ENCODE data around the gene LSG1.
A peak's percentile ranks its signal among the peaks of the same experiment; 100 is the strongest.

Gene LSG1

DNA sequence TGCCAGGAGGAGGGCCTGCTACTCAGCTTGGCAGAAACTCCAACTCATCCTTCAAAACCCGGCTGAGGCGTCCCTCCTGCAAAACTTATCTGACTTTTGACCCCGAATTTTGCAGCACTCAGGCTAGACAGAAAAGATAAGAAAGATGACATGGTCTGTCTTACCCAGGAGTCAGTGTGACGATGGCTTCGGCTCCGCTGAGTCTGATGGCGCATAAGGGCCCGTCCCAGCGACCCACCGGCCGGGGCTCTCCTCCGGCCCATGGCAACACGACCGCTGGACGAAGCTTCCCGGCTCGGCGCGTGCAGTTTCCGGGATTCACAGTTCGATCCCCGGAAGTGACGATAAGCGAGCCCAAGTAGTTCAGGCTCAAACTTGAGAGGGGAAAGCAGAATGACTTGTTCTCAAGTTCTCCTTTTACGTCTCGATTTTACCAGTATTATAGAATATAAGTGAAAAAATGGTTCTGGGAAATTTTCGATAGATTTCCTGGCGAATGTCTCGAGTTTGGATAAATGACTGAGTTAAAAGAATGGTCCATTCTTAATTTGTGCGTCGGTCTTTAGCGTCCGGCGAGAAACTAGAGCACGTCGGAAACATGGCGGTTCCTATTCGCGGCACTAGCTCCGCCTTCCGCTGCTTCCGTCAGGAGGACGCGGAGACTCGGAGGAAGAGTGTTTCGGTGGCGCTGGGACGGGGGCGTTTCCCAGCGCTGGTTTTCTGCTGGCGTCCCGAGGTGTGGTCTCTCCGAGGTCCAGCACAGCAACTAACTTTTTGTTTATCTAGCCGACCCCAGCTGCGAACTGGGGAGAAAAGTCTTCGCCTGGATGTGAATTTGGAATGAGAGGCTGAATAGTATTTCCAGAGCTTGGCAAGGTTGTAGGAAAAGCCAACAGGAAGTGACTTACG is at the start of gene LSG1:
Gene LSG1, minus strand, starts transcription at position 292 of the 909 bp plus-strand sequence. Its CDS starts 29 bp downstream, at position 263.
- DNase-seq (ENCODE audit: low spot score) = peak; percentile 95

DNA sequence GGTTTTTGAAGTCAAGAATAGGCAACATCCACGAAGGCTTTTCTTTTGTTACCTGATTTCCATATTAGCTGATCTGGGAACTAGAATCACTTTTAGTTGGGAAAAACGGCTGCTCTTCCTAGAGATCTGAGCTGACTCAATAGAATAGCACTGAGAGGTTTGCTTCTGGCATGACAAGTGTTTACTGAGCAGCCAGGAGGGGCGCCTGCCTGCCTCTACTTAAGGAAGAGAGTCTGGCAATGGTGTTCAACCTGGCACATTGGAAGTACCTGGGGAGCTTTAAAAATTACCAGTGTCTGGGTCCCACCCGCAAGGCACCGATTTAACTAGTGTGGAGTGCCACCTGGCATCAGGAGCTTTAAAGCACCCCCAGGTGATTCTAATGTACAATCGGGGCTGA is 48.1 kb upstream of the LSG1 start:
- no peak for DNase-seq (ENCODE audit: low spot score)

DNA sequence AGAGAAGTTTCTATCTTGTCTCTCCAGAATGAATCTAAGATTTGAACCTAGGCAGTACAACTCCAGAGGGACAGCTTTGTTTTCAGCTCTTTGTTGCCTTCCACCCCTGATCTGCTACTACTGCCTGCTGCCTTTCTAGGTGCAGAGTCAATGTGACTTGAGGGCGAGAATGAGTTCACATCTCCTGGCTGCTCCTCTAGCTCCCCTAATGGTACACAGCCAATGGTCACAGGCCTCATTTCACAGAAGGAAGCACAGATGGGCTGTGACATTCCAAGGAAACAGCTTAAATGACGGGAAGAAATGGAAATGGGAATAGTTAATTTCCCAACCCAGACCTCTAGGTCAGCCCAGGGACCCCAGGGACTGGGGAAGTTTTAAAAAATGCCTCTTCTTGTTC is 46.1 kb upstream of the LSG1 start:
- no peak for DNase-seq (ENCODE audit: low spot score)

DNA sequence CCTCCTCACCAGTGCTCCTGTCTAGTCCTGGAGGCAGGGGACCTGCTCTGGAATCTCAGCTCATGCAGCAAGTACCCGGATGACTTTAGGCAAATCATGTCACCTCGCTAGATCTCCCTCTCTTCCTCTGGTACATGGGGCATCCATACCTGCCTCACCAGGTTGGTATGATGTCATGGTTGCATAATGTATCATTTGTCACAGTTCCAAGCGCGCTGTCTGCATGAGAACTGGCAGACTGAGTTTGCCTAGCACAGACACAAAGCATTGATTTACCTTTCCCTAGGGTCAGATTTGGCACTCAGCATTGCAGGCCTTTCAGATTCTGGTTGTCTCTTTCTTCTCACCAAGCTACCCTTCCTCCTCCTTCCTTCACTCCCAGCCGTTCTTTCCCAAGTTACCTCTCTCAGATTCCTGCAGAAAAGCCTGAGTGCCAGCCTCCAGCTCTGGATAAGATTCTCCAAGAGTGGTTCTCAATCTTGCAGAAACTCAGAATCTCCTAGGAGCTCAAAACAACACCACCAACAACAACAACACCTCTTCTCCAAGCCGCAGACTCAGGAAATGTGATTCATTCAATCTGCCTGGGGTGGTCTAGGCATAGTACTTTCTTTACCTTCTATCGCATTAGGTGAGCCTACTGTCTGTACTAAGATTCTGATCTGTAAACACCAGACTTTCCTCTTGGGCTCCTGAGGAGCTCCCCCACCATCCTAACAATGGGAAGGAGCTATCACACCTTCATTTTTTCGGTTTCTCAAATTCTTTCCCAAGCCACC is 43.2 kb upstream of the LSG1 start:
- DNase-seq (ENCODE audit: low spot score) = no peak

DNA sequence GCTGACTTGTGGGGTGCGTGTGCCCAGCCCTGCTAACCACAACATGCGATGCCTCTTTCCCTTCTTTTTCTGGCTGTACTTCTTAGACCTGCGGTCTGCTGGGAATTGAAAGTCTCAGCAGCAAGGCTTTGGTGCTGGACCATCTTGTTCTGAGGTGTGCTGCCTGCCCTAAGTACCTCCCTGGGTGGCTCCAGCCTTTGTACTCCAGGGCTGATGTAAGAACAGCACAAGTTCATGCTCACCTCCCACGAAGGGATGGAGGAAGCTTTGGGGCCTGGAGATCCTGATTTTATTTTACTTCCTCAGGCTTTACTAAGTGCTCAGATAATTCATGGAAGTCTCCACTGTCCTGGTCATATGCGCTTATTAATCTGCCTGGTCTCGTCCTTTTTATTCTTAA is 42.6 kb upstream of the LSG1 start:
- no peak for DNase-seq (ENCODE audit: low spot score)

DNA sequence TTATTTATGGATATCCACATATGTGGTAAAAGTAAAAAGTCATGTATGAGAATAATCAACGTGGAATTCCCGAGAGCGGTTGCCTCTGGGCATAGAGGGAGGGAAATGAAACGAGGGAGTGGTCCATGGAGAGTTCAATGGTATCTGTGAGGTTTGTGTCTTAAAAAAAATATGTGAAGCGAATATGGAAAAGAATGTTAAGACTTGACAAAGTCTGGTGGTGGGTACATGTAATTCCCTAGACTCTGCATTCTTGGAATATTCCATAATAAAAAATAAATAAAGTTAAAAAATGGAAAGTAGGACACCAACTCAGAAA is 42.1 kb upstream of the LSG1 start:
- DNase-seq (ENCODE audit: low spot score) = no peak

DNA sequence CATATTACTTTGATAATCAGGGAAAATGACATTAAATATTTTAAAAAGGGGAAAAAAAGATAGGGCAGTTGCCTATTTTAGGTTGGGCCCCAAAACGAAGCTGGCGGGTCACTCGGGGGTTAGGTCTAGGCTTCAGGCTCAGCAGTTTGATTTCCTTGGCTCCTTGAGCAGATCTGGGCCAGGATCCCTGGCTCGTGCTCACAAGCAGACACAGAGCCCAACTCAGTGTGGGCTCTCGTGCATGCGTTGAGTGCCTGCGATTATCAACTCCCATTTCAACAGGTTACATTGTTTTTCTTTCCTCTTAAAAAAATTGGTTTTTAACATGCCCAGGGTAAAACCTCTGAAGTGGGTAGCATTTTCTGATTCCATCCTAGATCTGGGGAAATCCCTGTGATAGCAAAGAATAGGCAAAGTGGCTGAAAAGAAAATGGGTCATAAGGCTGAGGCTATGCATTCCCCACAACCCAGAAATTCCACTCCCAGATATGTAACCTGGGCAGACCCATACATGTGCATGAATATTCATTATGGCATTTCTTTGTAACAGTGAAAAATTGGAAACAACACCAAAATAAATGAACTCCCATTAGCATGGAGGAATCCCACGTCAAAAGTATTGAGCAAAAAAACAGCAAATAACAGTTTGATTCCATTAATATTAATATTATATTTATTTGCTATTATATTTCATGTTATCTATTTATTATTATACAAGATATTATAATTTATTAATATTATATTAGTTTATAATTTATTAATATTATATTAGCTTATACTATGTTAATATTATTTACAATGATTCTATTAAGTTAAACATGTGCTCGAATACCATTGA is 41.5 kb upstream of the LSG1 start:
- no peak for DNase-seq (ENCODE audit: low spot score)

DNA sequence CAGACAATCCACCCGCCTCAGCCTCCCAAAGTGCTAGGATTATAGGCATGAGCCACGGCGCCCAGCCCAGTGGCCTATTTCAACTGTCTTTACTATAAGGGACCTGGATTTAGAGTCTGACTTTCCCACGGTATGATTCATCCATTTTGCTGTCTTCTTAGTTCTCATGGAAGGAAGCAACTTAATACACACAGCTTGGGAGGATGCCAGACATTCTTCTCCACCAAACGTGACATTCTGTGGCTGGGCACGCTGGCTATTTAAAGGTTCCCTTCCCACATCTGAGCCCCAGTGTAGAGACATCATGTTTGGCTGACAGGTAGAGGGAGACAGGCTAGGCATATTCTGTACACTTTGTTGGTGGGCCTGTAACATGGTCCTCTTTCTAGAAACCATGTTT is 39.9 kb upstream of the LSG1 start:
- peak; percentile 99 for DNase-seq (ENCODE audit: low spot score)

DNA sequence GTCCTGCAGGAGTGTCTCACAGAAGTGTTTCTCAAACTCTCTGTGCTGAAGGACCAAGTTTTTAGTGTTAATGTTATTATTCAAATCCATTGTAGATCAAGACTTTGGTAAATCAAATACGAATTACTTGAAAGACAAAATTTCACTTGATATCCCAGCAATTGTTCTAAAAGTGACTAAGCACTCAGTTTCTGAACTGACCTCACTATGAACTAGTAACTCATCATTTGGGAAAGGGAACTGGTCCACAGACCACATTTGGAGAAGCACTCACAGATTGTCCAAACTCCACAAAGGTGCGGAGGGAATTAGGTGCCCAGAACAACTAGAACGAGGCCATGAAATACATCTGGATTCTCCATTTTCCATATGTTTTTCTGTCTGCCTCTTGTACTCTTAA is 39.3 kb upstream of the LSG1 start:
- DNase-seq (ENCODE audit: low spot score) = no peak

DNA sequence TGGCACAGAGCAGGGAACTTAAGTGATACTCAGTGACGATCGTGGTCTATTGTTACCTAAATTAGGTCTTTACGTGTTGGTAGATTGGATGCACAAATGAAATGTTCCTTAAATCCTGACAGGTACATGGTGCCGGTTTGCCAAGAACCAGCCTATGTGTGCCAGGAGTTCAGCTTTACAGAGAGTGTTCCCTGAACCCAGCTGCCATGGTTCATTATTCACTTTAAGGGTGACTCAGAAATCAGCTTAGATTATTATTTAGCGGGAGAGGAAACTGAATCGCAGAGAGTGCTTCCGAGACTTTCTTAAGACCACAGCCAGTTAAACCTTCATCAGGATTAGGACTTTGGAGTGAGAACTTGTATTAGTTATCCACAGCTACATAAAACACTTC is 35.2 kb upstream of the LSG1 start:
- DNase-seq (ENCODE audit: low spot score) = no peak

DNA sequence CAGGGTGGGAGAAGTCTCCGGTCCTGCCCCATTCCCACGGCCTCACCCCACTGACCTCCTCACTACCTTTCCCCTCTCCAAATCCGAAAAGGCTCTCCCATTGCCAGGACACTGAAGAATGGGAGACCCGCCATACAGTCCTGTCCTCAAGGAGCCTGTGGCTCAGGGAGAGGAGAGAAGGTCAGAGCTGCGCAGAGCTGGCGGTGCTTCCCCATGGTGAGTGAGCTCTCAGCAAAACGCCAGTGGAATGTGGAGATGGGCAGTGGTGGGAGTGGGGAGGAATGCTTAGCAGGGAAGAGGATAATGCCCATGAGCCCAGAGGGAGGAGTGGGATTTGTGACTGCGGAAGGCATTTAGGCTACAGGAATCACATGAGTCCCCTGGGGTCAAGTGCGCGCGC is 33.8 kb upstream of the LSG1 start:
- DNase-seq (ENCODE audit: low spot score) = no peak

DNA sequence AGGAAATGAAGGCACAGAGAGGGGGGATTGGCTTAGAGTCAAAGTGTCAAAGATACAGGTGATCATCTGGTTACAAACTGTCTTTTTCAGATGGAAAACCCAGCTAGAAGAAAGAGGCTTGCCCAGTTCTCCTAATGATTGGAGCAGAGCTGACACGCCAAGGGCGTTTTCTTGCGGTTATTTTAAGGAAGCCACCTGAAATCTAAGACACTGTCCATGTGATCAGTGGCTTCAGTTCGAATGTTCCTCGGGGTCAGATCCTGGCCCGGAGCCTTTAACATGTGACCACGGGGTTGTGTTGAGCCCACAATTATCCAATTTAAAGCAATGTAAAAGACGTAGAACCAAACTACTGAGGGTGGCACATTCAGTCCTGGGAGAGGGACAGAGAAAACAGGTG is 33.2 kb upstream of the LSG1 start:
- DNase-seq (ENCODE audit: low spot score) = no peak

DNA sequence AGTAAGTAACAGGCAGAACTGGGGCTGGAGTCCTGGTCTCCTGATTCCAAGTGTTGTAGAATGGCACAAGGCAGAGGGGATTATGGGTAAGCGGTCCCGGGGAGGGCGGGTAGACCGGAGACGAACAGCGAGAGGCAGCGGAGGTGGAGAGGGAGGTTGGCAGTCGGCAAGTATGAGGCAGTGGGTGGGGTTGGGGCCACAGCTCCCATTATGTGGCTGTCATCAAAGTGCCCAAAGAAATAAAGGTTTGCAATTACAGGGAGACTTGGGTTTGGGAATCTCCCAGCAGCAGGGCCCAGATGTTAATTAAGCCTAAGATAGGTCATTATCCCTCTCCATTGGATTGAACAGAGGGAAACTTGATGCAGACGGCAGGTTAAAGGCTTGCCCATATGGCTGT is 30.6 kb upstream of the LSG1 start:
- no peak for DNase-seq (ENCODE audit: low spot score)

DNA sequence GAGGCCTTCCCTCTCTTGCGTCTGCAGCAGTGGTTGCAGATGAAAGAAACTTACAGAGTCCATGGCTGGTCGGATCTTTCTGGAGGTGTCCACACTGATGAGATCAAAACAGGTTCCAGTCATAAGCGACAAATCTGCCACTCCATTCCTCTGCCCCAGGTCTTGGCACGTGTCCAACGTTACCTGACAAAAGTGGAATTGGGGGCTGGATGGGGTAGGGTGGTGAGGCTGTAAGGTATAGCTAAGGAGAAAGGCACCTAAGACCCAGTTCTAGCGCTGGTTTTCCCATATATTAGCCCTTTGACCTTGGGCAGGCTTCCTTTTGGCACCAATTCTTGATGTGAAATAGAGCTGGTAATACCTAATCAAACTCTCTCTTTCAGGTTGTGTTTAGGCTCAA is 24.7 kb upstream of the LSG1 start:
- no peak for DNase-seq (ENCODE audit: low spot score)

DNA sequence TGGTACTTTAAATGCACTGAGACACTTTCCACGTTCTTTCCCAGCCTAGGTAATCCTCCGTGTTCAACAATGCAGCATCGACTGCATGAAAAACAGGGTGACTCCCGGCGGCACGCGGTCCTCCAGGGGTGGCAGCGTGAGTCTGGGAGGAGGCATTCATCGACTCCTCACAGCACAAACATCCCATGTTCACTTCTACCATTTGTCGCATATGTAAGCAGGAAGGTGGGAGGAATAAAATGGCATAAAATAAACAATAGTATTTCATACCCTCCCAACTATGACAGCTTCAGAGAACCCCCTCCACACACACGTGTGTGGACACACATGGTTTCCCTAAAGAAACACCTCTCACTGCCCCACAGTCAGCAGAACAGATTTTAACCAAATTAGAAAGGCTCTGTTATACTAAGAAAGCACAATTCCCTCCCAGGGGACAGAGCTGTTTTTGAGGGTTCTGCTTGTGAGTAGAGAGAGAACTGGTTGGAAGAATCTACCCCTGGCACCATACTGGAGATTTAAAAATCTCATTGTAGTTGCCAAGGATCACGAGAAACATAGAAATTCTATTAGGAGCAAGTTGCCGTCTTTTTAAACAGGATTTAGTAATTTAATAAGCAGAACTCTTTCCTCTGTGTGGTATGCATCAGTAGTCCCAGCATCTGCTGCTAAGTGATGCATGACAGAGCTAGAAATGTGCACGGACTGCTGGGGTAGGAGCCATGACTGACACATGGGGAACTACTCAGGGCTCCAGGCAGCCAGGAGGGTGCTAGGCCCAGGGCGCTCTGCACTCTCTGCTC is 19.7 kb upstream of the LSG1 start:
- no peak for DNase-seq (ENCODE audit: low spot score)

DNA sequence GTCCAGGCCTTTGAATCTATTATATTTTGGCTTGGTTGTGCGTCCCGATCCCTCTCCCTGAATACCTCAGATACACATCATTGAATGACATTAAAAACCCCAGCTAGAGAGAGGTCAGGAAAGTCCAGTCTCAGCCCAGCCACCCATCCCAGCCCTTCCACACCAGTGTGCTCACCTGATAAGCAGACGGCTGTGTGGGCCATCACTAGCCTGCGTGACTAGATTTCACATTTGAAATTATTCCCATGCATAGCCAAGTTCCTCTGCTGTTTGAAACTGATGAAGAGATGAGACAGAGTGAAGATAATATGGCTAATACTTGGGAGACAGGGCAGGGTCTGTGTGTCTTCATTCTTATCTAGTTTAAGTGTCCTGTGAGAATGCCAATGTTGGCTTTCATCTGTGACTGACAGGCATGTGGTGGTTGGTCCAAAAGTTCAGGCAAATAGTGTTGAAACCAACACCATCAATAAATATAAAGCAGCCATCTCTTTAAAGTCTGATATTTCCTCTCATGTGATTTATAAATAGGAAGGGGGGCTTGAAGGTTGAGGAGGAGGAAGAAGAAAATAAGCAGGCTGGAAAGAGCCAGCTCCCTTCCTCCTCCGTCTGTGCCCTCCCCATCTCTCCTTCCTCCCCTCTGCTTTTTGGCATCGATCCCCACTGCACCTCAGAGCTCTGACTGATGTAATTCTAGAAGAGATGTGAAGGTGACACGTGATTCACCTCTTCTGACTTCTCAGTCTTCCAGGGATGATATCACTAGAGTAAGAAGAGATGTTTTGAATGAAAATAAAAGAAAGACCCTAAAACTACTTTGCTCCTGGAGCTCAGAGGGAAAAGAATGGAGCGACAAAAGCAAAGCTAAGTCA is 18.7 kb upstream of the LSG1 start:
- no peak for DNase-seq (ENCODE audit: low spot score)

DNA sequence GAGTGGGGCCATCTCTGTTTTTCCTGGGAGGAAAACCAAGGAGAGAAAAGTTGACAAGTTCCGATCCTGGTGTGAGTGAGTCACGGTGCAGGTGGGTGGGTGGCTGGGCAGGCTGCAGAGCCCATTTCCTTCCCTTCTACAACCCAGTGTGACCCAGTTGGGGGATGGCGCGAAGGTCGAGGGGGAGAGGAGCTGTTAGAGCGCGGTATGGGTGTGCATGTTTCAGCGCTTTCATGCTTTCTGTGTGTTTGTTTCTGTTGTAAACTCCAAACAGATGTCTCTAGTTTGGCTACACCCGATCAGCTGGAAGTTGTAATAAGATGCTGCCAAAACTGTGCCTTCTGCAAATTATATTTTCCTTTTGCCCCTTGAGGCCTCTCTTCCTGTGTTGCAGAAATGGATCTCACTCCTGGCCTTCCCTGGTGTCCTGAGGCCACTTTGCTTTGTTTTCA is 17.5 kb upstream of the LSG1 start:
- DNase-seq (ENCODE audit: low spot score) = no peak

DNA sequence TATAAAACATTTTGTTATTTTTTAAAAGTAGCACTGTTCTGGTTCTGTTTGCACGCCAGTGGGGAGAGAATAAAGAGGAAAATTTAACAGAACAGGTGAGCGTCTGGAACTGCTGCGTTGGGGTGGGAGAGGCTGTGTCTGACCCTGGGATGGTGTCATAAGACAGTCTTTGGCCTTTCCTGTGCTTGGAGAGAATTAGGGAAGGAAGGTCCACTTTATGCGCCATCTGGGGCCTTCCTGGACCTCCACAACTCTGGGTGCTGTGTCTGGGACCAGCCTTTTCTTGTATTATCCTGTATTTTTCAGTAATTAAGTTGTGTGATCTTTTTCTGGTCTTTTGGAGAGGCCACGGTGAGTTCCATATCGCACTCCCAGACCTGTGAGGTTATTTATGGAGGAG is 17.0 kb upstream of the LSG1 start:
- DNase-seq (ENCODE audit: low spot score) = no peak

DNA sequence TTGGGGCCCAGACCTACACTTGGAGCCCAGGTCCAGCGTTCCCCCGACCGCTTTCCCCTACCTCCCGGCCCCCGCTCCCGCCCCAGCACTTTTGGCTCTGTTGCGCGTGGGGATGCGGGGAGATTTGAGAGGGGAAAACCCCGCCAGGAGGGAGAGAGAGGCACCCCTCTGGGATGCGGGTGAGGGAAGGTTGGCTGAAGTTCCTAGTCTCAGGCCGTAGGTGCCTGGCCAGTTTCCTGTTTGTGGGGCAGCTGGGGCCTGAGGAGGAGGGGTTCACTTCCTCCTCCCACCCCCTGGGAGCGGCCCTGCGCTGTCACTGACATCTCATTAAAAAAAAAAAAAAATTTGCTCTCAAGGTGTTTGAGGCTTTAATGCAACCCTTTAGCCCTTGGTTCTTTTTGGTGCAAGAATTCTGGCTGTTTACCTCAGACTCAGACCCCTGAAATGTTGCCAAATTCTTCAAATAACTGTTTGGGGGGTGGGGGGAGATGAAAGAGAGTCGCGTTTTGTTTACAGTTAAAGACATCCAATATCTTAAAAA is 16.3 kb upstream of the LSG1 start:
- DNase-seq (ENCODE audit: low spot score) = no peak

DNA sequence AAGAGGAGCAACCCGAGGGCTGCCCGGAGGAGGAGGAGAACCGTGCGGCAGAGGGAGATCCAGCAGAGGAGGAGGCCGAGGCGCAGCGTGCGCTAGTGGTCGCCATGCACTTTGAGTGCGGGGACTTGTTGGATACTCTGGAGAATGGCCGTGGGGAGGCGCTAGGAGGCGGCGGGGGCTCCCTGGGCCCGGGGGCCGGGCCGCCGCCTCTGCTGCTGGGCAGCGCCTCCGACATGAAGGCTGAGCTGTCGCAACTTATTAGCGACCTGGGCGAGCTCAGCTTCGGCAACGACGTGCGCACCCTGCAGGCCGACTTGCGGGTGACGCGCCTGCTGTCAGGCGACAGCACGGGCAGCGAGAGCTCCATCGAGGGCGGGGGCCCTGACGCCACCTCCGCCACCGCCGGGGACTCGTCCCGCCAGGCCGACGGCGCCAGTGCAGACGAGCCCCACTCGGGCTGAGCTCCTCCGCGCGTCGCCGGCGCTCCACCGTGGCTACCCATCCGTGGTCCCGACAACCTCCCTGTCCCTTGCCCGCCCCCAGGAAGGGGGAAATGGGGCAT is 15.7 kb upstream of the LSG1 start:
- DNase-seq (ENCODE audit: low spot score) = no peak

Measured in SW480 (cell line).